ENCODE measurements around the gene SALL4. TPM values are rescaled to one million over a fixed set of nuclear protein-coding genes. Genes with fewer than 3 reads are reported as not detected.

SALL4 gene
- total and polyA plus RNA-seq, 11 donors = 0.04 to 0.22 (median 0.07) TPM; not detected in 5

DNA sequence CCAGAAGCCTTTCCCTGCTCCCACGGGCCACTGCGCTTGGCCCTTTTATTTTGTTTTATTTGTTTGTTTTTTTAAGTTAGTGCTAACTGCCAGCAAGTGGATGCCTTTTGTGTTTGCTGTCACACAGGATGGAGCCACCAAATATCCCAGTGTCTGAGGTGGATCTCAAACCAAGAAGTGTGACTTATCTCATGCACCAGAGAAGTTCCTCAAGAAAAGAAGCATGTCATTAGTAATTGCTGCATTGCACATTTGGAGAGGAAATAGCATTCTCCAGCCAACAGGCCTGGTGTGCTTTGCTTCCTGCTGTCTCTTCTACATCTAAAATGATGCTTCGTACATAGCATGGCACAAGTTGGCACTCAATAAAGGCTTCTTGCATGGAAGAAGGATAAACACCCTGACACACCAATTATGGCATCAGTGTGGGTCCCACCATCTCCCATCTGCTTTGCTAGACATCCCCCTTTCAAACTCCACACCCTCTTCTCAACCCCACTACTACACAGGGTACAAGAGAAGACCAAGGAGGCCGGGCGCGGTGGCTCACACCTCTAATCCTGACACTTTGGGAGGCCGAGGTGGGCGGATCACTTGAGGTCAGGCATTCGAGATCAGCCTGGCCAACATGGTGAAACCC is 32.2 kb downstream of the SALL4 start:
- ATAC-seq (no peak), DNase-seq (no peak)
- Histone ChIP-seq H3K36me3 (no peaks in the 10 kb centered on the region), H3K9me3 (no peaks in the 10 kb centered on the region), H3K4me3 (no peak overlapping the region), H3K27ac (no peak overlapping the region), H3K4me1 (peaks cover 0 to 17% (median 0%) of the 10 kb centered on the region in 12 donors), H3K27me3 (peaks cover 0 to 19% (median 0%) of the 10 kb centered on the region in 9 donors)
- WGBS, 4 donors = 89 to 92% (median 91%) methylated on average over 9 of the region's 9 CpGs
- intact Hi-C loops (cut with DNase I) = loop anchor here in 2 of 10 donors (10.0 kb wide), 2 partner anchors 45 to 135 kb away; no protein-coding TSS in a partner anchor
- no peak for TF ChIP-seq POLR2A (IDR thresholded peaks at IDR 0.05)
- TF ChIP-seq, protein P1, sequence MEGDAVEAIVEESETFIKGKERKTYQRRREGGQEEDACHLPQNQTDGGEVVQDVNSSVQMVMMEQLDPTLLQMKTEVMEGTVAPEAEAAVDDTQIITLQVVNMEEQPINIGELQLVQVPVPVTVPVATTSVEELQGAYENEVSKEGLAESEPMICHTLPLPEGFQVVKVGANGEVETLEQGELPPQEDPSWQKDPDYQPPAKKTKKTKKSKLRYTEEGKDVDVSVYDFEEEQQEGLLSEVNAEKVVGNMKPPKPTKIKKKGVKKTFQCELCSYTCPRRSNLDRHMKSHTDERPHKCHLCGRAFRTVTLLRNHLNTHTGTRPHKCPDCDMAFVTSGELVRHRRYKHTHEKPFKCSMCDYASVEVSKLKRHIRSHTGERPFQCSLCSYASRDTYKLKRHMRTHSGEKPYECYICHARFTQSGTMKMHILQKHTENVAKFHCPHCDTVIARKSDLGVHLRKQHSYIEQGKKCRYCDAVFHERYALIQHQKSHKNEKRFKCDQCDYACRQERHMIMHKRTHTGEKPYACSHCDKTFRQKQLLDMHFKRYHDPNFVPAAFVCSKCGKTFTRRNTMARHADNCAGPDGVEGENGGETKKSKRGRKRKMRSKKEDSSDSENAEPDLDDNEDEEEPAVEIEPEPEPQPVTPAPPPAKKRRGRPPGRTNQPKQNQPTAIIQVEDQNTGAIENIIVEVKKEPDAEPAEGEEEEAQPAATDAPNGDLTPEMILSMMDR (IDR thresholded peaks at IDR 0.05) = no peak

DNA sequence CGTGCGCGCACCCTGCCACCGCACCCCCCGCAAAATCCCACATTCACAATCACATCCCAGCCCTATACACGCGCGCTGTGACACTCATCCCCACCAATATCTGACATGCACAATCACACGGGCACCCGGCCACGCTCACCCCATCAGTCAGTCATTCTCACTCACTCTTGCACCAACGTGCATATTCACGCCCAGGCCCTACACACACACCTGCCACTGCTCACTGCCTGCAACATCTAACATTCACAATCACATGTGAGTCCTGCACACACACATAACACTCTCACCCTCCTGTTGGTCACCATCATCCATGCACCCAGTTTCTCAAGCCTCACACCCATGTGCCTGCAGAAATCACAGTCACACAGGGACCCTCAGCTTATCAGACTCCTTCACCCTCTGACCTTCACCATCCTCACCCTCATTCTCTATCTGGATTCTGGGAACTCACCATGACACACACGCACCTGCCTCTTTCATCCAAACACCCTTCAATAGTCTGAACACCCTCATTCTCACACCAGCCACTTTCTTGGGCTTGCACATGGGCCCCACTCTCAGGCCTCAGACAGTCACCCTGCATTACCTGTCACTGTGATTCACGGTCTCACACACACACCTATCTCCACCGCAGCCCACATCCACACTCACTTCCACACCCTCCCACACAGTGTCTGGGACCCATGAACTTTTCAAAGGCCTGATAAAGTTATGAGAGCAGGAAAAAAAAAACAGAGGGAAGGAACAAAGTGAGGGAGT is 33.4 kb downstream of the SALL4 start:
- intact Hi-C loops (cut with DNase I) = loop anchor here in 1 of 10 donors (10.0 kb wide), 1 partner anchor 134 kb away; no protein-coding TSS in a partner anchor
- TF ChIP-seq, protein P1 (IDR thresholded peaks at IDR 0.05) = no peak
- no peak for TF ChIP-seq POLR2A (IDR thresholded peaks at IDR 0.05)

DNA sequence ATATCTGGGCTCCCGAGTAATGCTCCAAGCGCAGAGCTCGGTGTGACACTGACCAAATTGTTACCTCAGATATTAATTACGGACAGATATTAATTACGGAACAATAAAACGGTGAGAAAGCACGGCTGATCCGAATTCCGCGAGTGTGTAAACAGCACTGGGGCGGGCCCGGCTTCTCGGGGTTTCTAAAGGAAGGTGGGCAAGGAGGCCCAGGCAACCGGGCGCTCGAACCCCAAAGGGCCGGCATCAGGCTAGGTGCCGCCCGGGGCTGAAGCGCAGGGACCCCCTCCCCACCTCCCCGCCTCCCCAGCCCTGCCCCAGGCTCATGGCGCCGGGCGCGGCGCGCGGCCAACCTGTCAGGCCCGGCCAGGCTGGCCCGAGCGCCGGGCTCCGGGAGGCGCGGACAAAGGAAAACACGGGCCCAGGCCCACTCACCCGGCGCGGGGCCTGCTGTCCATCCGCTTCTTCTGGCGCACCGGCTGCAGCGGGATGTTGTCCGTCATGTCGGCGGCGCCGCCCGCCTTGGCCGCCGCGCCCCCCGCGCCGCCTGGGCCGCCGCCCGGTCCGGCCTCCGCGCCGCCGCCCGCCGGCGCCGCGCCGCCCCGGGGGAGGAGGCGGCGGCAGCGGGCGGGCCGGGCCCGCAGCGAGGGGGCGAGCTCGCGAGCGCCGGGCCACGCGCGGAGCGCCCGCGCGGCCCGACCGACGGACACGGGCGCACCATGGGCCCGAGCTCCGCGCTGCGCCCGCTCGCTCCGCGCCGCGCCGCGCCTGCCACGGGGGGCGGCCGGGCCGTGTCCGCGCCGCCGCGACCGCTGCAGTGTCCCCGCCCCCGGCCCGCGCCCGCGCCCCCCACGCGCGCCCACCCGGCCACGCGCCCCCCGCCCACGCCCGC is 34.2 kb downstream of the SALL4 start, which contains the start of gene ATP9A:
Gene ATP9A, minus strand, starts transcription at position 524 of the 892 bp plus-strand sequence. Its CDS starts 21 bp downstream, at position 503.
- Histone ChIP-seq H3K27me3 (peaks cover 0 to 19% (median 0%) of the 10 kb centered on the region in 9 donors), H3K4me1 (peaks cover 0 to 17% (median 0%) of the 10 kb centered on the region in 12 donors), H3K4me3 (peak within 1 kb of the TSS; percentile 52 to 96 (median 90)), H3K27ac (peak within 1 kb of the TSS in 10 of 12 donors; percentile 24 to 82 (median 54)), H3K9me3 (no peaks in the 10 kb centered on the region), H3K36me3 (no peaks in the 10 kb centered on the region)
- intact Hi-C loops (cut with DNase I) = loop anchor here in 1 of 10 donors (10.0 kb wide), 1 partner anchor 133 kb away; no protein-coding TSS in a partner anchor
- ATAC-seq = peak in 3 of 4 donors; percentile 51 to 63 (median 61)
- WGBS, 4 donors = 0 to 1% (median 1%) methylated on average over 15 to 131 of the region's 131 CpGs
- TF ChIP-seq, protein P1 (IDR thresholded peaks at IDR 0.05) = no peak
- peak; percentile 34 to 63 (median 49) for DNase-seq

More for the DNA sequence above, 33.4 kb downstream of the SALL4 start:
- Histone ChIP-seq H3K27me3 (peaks cover 0 to 19% (median 0%) of the 10 kb centered on the region in 9 donors), H3K9me3 (no peaks in the 10 kb centered on the region), H3K36me3 (no peaks in the 10 kb centered on the region), H3K27ac (no peak overlapping the region), H3K4me3 (peak overlapping the region in 6 of 12 donors; percentile 2 to 94 (median 40)), H3K4me1 (peaks cover 0 to 17% (median 0%) of the 10 kb centered on the region in 12 donors)
- DNase-seq (peak in 1 of 5 donors; percentile 20), ATAC-seq (no peak)
- WGBS, 4 donors = 31 to 44% (median 31%) methylated on average over 12 to 16 of the region's 16 CpGs

Data from heart left ventricle (tissue), 16 donors.